HEK293 (cell line): ENCODE measurements around the gene TNFSF12.

Experiments used
- CTCF ChIA-PET: fragments of 350-600 bp; formaldehyde crosslinking; extraction: SDS; loops from one replicate; lab custom pipeline; 2021; ENCODE audit warnings: antibody characterized with exemption; lab: Yijun Ruan, JAX
- POLR2A ChIA-PET: fragments of 300-600 bp; formaldehyde crosslinking; extraction: SDS; loops from one replicate; lab custom pipeline; 2020; ENCODE audit warnings: antibody characterized with exemption, inconsistent platforms; lab: Yijun Ruan, JAX
- H3K27ac ChIP-seq: fragments of 200-500 bp; sonication (Bioruptor generic); 2 replicates; pipeline ENCODE4 v1.5.1; 2014; ENCODE audit warnings: low read depth, low read length, control low read depth, inconsistent platforms; ENCODE audit errors: extremely low read depth
- H3K36me3 ChIP-seq, 2 experiments: fragments of 200-500 bp in 1 of 2; sonication (Bioruptor generic) in 1 of 2; 1 replicate in 1 of 2; 2 replicates in 1 of 2; pipeline ENCODE4 v1.5.1; 2014 to 2017; ENCODE audit warnings: inconsistent platforms in 2 of 2, low read length in 2 of 2; ENCODE audit not compliant: control insufficient read depth in 2 of 2, insufficient read depth in 1 of 2
- H3K4me1 ChIP-seq: fragments of 200-500 bp; sonication (Bioruptor generic); 2 replicates; pipeline ENCODE4 v1.5.1; 2014; ENCODE audit warnings: mild to moderate bottlenecking, low read length, inconsistent platforms; ENCODE audit not compliant: control insufficient read depth, insufficient read depth
- H3K4me3 ChIP-seq: 2 replicates; pipeline ENCODE4 v1.5.1; 2011; ENCODE audit warnings: low read depth, mild to moderate bottlenecking, control low read depth, low read length, moderate library complexity
- H3K9me3 ChIP-seq: fragments of 200-500 bp; sonication (Bioruptor generic); 2 replicates; pipeline ENCODE4 v1.5.1; 2014; ENCODE audit warnings: low read depth, low read length, inconsistent platforms; ENCODE audit not compliant: control insufficient read depth, insufficient read depth
- BCL6B ChIP-seq: fragments of 450-650 bp; formaldehyde crosslinking; IDR thresholded peaks from 2 replicates; pipeline ENCODE4 v1.5.1; 2017; ENCODE audit warnings: missing biosample characterization, missing genetic modification characterization
- GLI4 ChIP-seq: fragments of 450-650 bp; formaldehyde crosslinking; IDR thresholded peaks from 2 replicates; pipeline ENCODE4 v1.5.1; 2016; ENCODE audit warnings: missing biosample characterization, missing genetic modification characterization
- KLF16 ChIP-seq: fragments of 450-650 bp; formaldehyde crosslinking; IDR thresholded peaks from 2 replicates; pipeline ENCODE4 v1.5.1; 2017; ENCODE audit warnings: missing biosample characterization, missing genetic modification characterization
- KLF8 ChIP-seq: fragments of 450-650 bp; formaldehyde crosslinking; IDR thresholded peaks from 2 replicates; pipeline ENCODE4 v1.5.1; 2016; ENCODE audit warnings: missing biosample characterization, missing genetic modification characterization
- OSR2 ChIP-seq: fragments of 450-650 bp; formaldehyde crosslinking; IDR thresholded peaks from 2 replicates; pipeline ENCODE4 v1.5.1; 2016; ENCODE audit warnings: missing biosample characterization, missing genetic modification characterization
- OVOL3 ChIP-seq: fragments of 450-650 bp; formaldehyde crosslinking; IDR thresholded peaks from 2 replicates; pipeline ENCODE4 v1.5.1; 2016; ENCODE audit warnings: missing biosample characterization, missing genetic modification characterization
- PRDM1 ChIP-seq: fragments of 450-650 bp; formaldehyde crosslinking; IDR thresholded peaks from 2 replicates; pipeline ENCODE4; 2016; ENCODE audit warnings: missing biosample characterization, missing genetic modification characterization
- SP3 ChIP-seq: fragments of 450-650 bp; formaldehyde crosslinking; IDR thresholded peaks from 2 replicates; pipeline ENCODE4 v1.5.1; 2016; ENCODE audit warnings: missing biosample characterization, missing genetic modification characterization
- ZBTB21 ChIP-seq: fragments of 450-650 bp; formaldehyde crosslinking; IDR thresholded peaks from 2 replicates; pipeline ENCODE4 v1.5.1; 2017; ENCODE audit warnings: missing biosample characterization, missing genetic modification characterization
- ZBTB8A ChIP-seq: fragments of 450-650 bp; formaldehyde crosslinking; IDR thresholded peaks from 2 replicates; pipeline ENCODE4 v1.5.1; 2016; ENCODE audit warnings: missing biosample characterization, missing genetic modification characterization
- ZFP37 ChIP-seq: fragments of 450-650 bp; formaldehyde crosslinking; IDR thresholded peaks from 2 replicates; pipeline ENCODE4 v1.5.1; 2016; ENCODE audit warnings: missing biosample characterization, missing genetic modification characterization
- ZNF19 ChIP-seq: fragments of 450-650 bp; formaldehyde crosslinking; IDR thresholded peaks from 2 replicates; pipeline ENCODE4; 2016; ENCODE audit warnings: missing biosample characterization, missing genetic modification characterization, low read depth
- ZNF223 ChIP-seq: fragments of 450-650 bp; formaldehyde crosslinking; IDR thresholded peaks from 2 replicates; pipeline ENCODE4 v1.5.1; 2016; ENCODE audit warnings: missing biosample characterization, missing genetic modification characterization
- ZNF280D ChIP-seq: fragments of 450-650 bp; formaldehyde crosslinking; IDR thresholded peaks from 2 replicates; pipeline ENCODE4 v1.5.1; 2016; ENCODE audit warnings: missing biosample characterization, missing genetic modification characterization
- ZNF311 ChIP-seq: fragments of 450-650 bp; formaldehyde crosslinking; IDR thresholded peaks from 2 replicates; pipeline ENCODE4 v1.5.1; 2017; ENCODE audit warnings: missing biosample characterization, missing genetic modification characterization, borderline replicate concordance
- ZNF501 ChIP-seq: fragments of 450-650 bp; formaldehyde crosslinking; IDR thresholded peaks from 2 replicates; pipeline ENCODE4 v1.5.1; 2016; ENCODE audit warnings: missing biosample characterization, missing genetic modification characterization
- ZNF561 ChIP-seq: fragments of 450-650 bp; IDR thresholded peaks from 2 replicates; pipeline ENCODE4 v1.5.1; 2018; ENCODE audit warnings: missing biosample characterization, missing genetic modification characterization, borderline replicate concordance
- ZNF629 ChIP-seq: fragments of 450-650 bp; formaldehyde crosslinking; IDR thresholded peaks from 2 replicates; pipeline ENCODE4 v1.5.1; 2017; ENCODE audit warnings: missing biosample characterization, missing genetic modification characterization
- ZNF677 ChIP-seq: fragments of 450-650 bp; IDR thresholded peaks from 2 replicates; pipeline ENCODE4 v1.5.0; 2018; ENCODE audit warnings: missing biosample characterization, mild to moderate bottlenecking, missing genetic modification characterization, moderate library complexity
- ZNF707 ChIP-seq: fragments of 450-650 bp; formaldehyde crosslinking; IDR thresholded peaks from 2 replicates; pipeline ENCODE4 v1.5.1; 2016; ENCODE audit warnings: missing biosample characterization, missing genetic modification characterization
- ZNF747 ChIP-seq: fragments of 450-650 bp; formaldehyde crosslinking; IDR thresholded peaks from 2 replicates; pipeline ENCODE4 v1.5.1; 2016; ENCODE audit warnings: missing biosample characterization, missing genetic modification characterization
- ZNF768 ChIP-seq: fragments of 450-650 bp; formaldehyde crosslinking; IDR thresholded peaks from 2 replicates; pipeline ENCODE4 v1.5.1; 2018; ENCODE audit warnings: missing biosample characterization, mild to moderate bottlenecking, missing genetic modification characterization
- ZNF792 ChIP-seq: fragments of 450-650 bp; formaldehyde crosslinking; IDR thresholded peaks from 2 replicates; pipeline ENCODE4 v1.5.1; 2016; ENCODE audit warnings: missing biosample characterization, missing genetic modification characterization
- TF ChIP-seq, protein P1 (sequence below): fragments of 450-650 bp; formaldehyde crosslinking; IDR thresholded peaks from 2 replicates; pipeline ENCODE4 v1.5.1; 2016; ENCODE audit warnings: missing biosample characterization, missing genetic modification characterization
- TF ChIP-seq, protein P2 (sequence below): fragments of 450-650 bp; formaldehyde crosslinking; IDR thresholded peaks from 2 replicates; pipeline ENCODE4 v1.5.1; 2016; ENCODE audit warnings: missing biosample characterization, missing genetic modification characterization, low read depth

Gene TNFSF12

DNA sequence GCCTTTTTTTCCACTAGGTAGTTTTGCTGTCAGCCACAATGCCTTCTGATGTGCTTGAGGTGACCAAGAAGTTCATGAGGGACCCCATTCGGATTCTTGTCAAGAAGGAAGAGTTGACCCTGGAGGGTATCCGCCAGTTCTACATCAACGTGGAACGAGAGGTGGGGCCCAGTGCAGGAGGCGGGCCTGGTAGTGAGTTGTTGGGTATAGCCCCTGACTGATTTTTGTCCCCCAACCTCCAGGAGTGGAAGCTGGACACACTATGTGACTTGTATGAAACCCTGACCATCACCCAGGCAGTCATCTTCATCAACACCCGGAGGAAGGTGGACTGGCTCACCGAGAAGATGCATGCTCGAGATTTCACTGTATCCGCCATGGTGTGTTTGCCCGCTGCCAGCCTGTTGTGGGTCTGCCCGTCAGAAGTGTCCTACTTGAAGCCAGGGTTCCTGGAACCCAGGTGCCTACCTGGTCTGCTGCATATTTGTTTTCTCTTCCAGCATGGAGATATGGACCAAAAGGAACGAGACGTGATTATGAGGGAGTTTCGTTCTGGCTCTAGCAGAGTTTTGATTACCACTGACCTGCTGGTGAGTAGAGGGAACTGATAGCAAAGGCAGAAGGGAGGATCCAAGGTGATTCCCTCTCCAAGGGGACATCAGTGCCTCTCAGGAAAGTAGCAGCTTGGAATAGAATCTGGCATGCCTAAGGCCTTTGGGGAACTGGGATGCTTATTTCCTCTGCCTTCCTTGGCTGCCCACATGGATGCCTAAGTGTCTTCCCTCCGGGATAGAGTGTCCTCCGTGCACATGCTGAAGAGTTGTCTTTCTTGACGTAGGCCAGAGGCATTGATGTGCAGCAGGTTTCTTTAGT, 28.7 kb downstream of the TNFSF12 start (continued):
- TF ChIP-seq ZNF280D, result no peak
- no peak for TF ChIP-seq ZFP37 (tag by site-specific recombination)
- no peak for TF ChIP-seq ZNF677 (tag by site-specific recombination)
- no peak for TF ChIP-seq ZNF311 (tag by site-specific recombination)
- TF ChIP-seq ZNF707 (tag by site-specific recombination), result no peak
- TF ChIP-seq ZNF792, result no peak
- no peak for TF ChIP-seq BCL6B
- TF ChIP-seq GLI4, result no peak
- TF ChIP-seq ZNF629 (tag by site-specific recombination), result 0 out of 2 replicates have a peak, but pooled peaks have one; percentile 45
- TF ChIP-seq OSR2 (tag by site-specific recombination), result no peak
- TF ChIP-seq, protein P1, sequence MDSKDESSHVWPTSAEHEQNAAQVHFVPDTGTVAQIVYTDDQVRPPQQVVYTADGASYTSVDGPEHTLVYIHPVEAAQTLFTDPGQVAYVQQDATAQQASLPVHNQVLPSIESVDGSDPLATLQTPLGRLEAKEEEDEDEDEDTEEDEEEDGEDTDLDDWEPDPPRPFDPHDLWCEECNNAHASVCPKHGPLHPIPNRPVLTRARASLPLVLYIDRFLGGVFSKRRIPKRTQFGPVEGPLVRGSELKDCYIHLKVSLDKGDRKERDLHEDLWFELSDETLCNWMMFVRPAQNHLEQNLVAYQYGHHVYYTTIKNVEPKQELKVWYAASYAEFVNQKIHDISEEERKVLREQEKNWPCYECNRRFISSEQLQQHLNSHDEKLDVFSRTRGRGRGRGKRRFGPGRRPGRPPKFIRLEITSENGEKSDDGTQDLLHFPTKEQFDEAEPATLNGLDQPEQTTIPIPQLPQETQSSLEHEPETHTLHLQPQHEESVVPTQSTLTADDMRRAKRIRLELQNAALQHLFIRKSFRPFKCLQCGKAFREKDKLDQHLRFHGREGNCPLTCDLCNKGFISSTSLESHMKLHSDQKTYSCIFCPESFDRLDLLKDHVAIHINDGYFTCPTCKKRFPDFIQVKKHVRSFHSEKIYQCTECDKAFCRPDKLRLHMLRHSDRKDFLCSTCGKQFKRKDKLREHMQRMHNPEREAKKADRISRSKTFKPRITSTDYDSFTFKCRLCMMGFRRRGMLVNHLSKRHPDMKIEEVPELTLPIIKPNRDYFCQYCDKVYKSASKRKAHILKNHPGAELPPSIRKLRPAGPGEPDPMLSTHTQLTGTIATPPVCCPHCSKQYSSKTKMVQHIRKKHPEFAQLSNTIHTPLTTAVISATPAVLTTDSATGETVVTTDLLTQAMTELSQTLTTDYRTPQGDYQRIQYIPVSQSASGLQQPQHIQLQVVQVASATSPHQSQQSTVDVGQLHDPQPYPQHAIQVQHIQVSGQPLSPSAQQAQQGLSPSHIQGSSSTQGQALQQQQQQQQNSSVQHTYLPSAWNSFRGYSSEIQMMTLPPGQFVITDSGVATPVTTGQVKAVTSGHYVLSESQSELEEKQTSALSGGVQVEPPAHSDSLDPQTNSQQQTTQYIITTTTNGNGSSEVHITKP (tag by site-specific recombination), result no peak
- no peak for TF ChIP-seq ZBTB8A (tag by site-specific recombination)
- TF ChIP-seq ZNF747 (tag by site-specific recombination), result no peak
- no peak for TF ChIP-seq OVOL3 (tag by site-specific recombination)

GRCh38 chr17:7579001-7579833, 30.4 kb downstream of the TNFSF12 start, which contains the start of gene CD68:
TSS of gene CD68 (plus strand) at chr17:7579638. CDS start at chr17:7579678, 40 bp downstream.
- ChIA-PET POLR2A (interaction anchor here (0.6 to 3.7 kb wide), 10 partner anchors 8 to 252 kb away, joined by 3 to 50 read pairs (median 6); partner anchors contain the start of genes POLR2A, SAT2, SENP3 and SOX15), CTCF (interaction anchor here (2.3 to 2.6 kb wide), 2 partner anchors 10 to 109 kb away, joined by 7 to 11 read pairs; partner anchors contain the start of genes TP53 and WRAP53)
- no peak within 1 kb of the TSS for H3K4me3 ChIP-seq
- peaks cover 36 to 75% of the 10 kb centered on the region in 2 experiments for H3K36me3 ChIP-seq
- peak within 1 kb of the TSS; percentile 47 for H3K27ac ChIP-seq
- H3K9me3 ChIP-seq, result no peaks in the 10 kb centered on the region
- H3K4me1 ChIP-seq, result peaks cover 11% of the 10 kb centered on the region; the same call in 1 of the 2 replicates
- TF ChIP-seq KLF16 (tag by site-specific recombination), result 0 out of 2 replicates have a peak, but pooled peaks have one; percentile 10
- TF ChIP-seq ZNF768 (tag by site-specific recombination), result no peak
- no peak for TF ChIP-seq ZBTB21
- TF ChIP-seq ZNF501 (tag by site-specific recombination), result peak; percentile 74; the same call in 1 of the 2 replicates
- TF ChIP-seq PRDM1, result peak; percentile 91
- no peak for TF ChIP-seq ZNF19 (tag by site-specific recombination)
- peak; percentile 65 for TF ChIP-seq KLF8
- peak; percentile 57; the same call in 1 of the 2 replicates for TF ChIP-seq SP3
- TF ChIP-seq, protein P2, sequence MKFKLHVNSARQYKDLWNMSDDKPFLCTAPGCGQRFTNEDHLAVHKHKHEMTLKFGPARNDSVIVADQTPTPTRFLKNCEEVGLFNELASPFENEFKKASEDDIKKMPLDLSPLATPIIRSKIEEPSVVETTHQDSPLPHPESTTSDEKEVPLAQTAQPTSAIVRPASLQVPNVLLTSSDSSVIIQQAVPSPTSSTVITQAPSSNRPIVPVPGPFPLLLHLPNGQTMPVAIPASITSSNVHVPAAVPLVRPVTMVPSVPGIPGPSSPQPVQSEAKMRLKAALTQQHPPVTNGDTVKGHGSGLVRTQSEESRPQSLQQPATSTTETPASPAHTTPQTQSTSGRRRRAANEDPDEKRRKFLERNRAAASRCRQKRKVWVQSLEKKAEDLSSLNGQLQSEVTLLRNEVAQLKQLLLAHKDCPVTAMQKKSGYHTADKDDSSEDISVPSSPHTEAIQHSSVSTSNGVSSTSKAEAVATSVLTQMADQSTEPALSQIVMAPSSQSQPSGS, result no peak
- peak; percentile 46; the same call in 1 of the 2 replicates for TF ChIP-seq ZNF561
- TF ChIP-seq ZNF223 (tag by site-specific recombination), result no peak
- peak; percentile 40 for TF ChIP-seq ZFP37 (tag by site-specific recombination)
